Fibroblast of peridontal ligament (primary cell): Measurements from ENCODE around the gene MAPRE3.
"Not testable (repeated sequence)": the region's sequence is repeated elsewhere in the genome, so short reads cannot be mapped to it uniquely, and the experiment has no call there.

ENCODE experiments used
- DNase-seq: peaks from one replicate; pipeline ENCODE4 v3.0.0-alpha.2; 2010; ENCODE audit errors: extremely low read depth

MAPRE3 gene

GRCh38 chr2:27070653-27071276 lies 100.3 kb downstream of the MAPRE3 start:
- no peak for DNase-seq

GRCh38 chr2:27071277-27071989 lies 101.0 kb downstream of the MAPRE3 start, which contains the start of gene OST4:
TSS of gene OST4 (minus strand) at chr2:27071654.
- peak; percentile 88 for DNase-seq

GRCh38 chr2:27071990-27072830 lies 101.8 kb downstream of the MAPRE3 start:
- DNase-seq = peak; percentile 62

GRCh38 chr2:27072920-27073319 lies 102.5 kb downstream of the MAPRE3 start:
- DNase-seq = peak; percentile 33

- DNase-seq = no peak
Observed at GRCh38 chr2:27073782-27074181, 103.3 kb downstream of the MAPRE3 start.

- DNase-seq = no peak
Observed at GRCh38 chr2:27074738-27075565, 104.5 kb downstream of the MAPRE3 start.

- DNase-seq = not testable (repeated sequence)
Observed at GRCh38 chr2:27075566-27075871, 105.1 kb downstream of the MAPRE3 start.

- no peak for DNase-seq
Observed at GRCh38 chr2:27076323-27076722, 105.9 kb downstream of the MAPRE3 start.
